H9 (cell line): ENCODE data around the gene PKN1. TPM values are rescaled to one million over a fixed set of nuclear protein-coding genes. Genes with fewer than 3 reads are reported as not detected.

ENCODE experiments used
- DNase-seq: peaks from one replicate; pipeline ENCODE4 v3.0.0-alpha.2; 2017
- H2AFZ ChIP-seq: one replicate; pipeline ENCODE4 v1.6.1; 2013; ENCODE audit warnings: mild to moderate bottlenecking, low read length, control low read depth, moderate library complexity
- H2AK5ac ChIP-seq: 2 replicates; pipeline ENCODE4 v1.6.1; 2013; ENCODE audit warnings: low read length, control low read depth, mixed read lengths; ENCODE audit not compliant: insufficient read length
- H2BK120ac ChIP-seq: one replicate; pipeline ENCODE4 v1.6.1; 2013; ENCODE audit warnings: low read depth, mild to moderate bottlenecking, low read length, control low read depth, inconsistent platforms; ENCODE audit not compliant: poor library complexity, severe bottlenecking
- H2BK12ac ChIP-seq: 2 replicates; pipeline ENCODE4 v1.6.1; 2013; ENCODE audit warnings: low read length, control low read depth, mixed read lengths, low read depth; ENCODE audit not compliant: insufficient read length
- H2BK15ac ChIP-seq: 2 replicates; pipeline ENCODE4 v1.6.1; 2013; ENCODE audit warnings: low read depth, low read length, control low read depth
- H2BK20ac ChIP-seq: one replicate; pipeline ENCODE4 v1.6.1; 2013; ENCODE audit warnings: low read depth, mild to moderate bottlenecking, low read length, control low read depth, inconsistent platforms; ENCODE audit not compliant: poor library complexity, severe bottlenecking
- H2BK5ac ChIP-seq: 2 replicates; pipeline ENCODE4 v1.6.1; 2013; ENCODE audit warnings: low read length, control low read depth, mixed read lengths; ENCODE audit not compliant: insufficient read length
- H3K14ac ChIP-seq: 2 replicates; pipeline ENCODE4 v1.6.1; 2013; ENCODE audit warnings: low read length, control low read depth; ENCODE audit not compliant: insufficient read depth
- H3K18ac ChIP-seq: 2 replicates; pipeline ENCODE4 v1.6.1; 2013; ENCODE audit warnings: low read depth, mild to moderate bottlenecking, mixed read lengths, low read length, control low read depth; ENCODE audit not compliant: insufficient read length
- H3K23ac ChIP-seq: 2 replicates; pipeline ENCODE4 v1.6.1; 2013; ENCODE audit warnings: low read length, control low read depth, mixed read lengths, low read depth; ENCODE audit not compliant: insufficient read length
- H3K23me2 ChIP-seq: 2 replicates; pipeline ENCODE4 v1.6.1; 2013; ENCODE audit warnings: low read depth, mild to moderate bottlenecking, mixed read lengths, low read length, control low read depth; ENCODE audit not compliant: insufficient read length, poor library complexity, severe bottlenecking
- H3K27ac ChIP-seq: 2 replicates; pipeline ENCODE4 v1.5.1; 2013; ENCODE audit warnings: low read length, control low read depth, mixed read lengths, low read depth; ENCODE audit not compliant: insufficient read length
- H3K27me3 ChIP-seq: 2 replicates; pipeline ENCODE4 v1.6.1; 2013; ENCODE audit warnings: low read length, control low read depth, inconsistent platforms; ENCODE audit not compliant: insufficient read depth
- H3K4ac ChIP-seq: 2 replicates; pipeline ENCODE4 v1.6.1; 2013; ENCODE audit warnings: low read depth, mild to moderate bottlenecking, control low read depth, inconsistent platforms, low read length, moderate library complexity
- H3K4me1 ChIP-seq: 2 replicates; pipeline ENCODE4 v1.6.1; 2013; ENCODE audit warnings: low read length, control low read depth, inconsistent platforms; ENCODE audit not compliant: insufficient read depth
- H3K4me2 ChIP-seq: 2 replicates; pipeline ENCODE4 v1.6.1; 2013; ENCODE audit warnings: low read length, control low read depth, mixed read lengths; ENCODE audit not compliant: insufficient read length, insufficient read depth
- H3K56ac ChIP-seq: 2 replicates; pipeline ENCODE4 v1.6.1; 2013; ENCODE audit warnings: low read depth, mild to moderate bottlenecking, mixed read lengths, low read length, control low read depth; ENCODE audit not compliant: insufficient read length
- H3K79me1 ChIP-seq: 2 replicates; pipeline ENCODE4 v1.6.1; 2013; ENCODE audit warnings: low read depth, mild to moderate bottlenecking, moderate library complexity, low read length, control low read depth, inconsistent platforms; ENCODE audit not compliant: insufficient read depth, poor library complexity, severe bottlenecking
- H3K79me2 ChIP-seq: 2 replicates; pipeline ENCODE4 v1.6.1; 2013; ENCODE audit warnings: low read length, control low read depth, inconsistent platforms; ENCODE audit not compliant: insufficient read depth
- H3K9ac ChIP-seq: 2 replicates; pipeline ENCODE4 v1.6.1; 2013; ENCODE audit warnings: low read length, control low read depth, mixed read lengths; ENCODE audit not compliant: insufficient read length; ENCODE audit errors: extremely low read depth
- H3K9me3 ChIP-seq: one replicate; pipeline ENCODE4 v1.6.1; 2013; ENCODE audit warnings: low read depth, low read length, inconsistent platforms; ENCODE audit not compliant: control insufficient read depth
- H3T11ph ChIP-seq: one replicate; pipeline ENCODE4 v1.6.1; 2013; ENCODE audit warnings: mild to moderate bottlenecking, low read length, control low read depth, inconsistent platforms
- H4K20me1 ChIP-seq: one replicate; pipeline ENCODE4 v1.6.1; 2013; ENCODE audit not compliant: control insufficient read depth, insufficient read length, insufficient read depth
- H4K5ac ChIP-seq: 2 replicates; pipeline ENCODE4 v1.6.1; 2013; ENCODE audit warnings: low read depth, mild to moderate bottlenecking, mixed read lengths, low read length, control low read depth; ENCODE audit not compliant: insufficient read length
- H4K8ac ChIP-seq: replicated peaks from 2 replicates; pipeline ENCODE4 v1.6.1; 2013; ENCODE audit warnings: low read length, control low read depth, mixed read lengths, low read depth; ENCODE audit not compliant: insufficient read length
- H4K91ac ChIP-seq: 2 replicates; pipeline ENCODE4 v1.6.1; 2013; ENCODE audit warnings: low read depth, mild to moderate bottlenecking, moderate library complexity, mixed read lengths, low read length, control low read depth; ENCODE audit not compliant: insufficient read length
- H3K27ac Mint-ChIP-seq, 3 experiments: 2 replicates in 2 of 3; 3 replicates in 1 of 3; pipeline ENCODE4 v1.8.0; 2020 to 2021; ENCODE audit warnings: mixed read lengths in 3 of 3, mild to moderate bottlenecking in 1 of 3, moderate library complexity in 1 of 3
- H3K27me3 Mint-ChIP-seq: 2 replicates; pipeline ENCODE4 v1.8.0; 2021; ENCODE audit warnings: low read depth, mild to moderate bottlenecking, moderate library complexity, mixed read lengths
- H3K36me3 Mint-ChIP-seq, 3 experiments: 2 replicates in 2 of 3; 3 replicates in 1 of 3; pipeline ENCODE4 v1.8.0; 2020 to 2021; ENCODE audit warnings: low read depth in 3 of 3, mixed read lengths in 3 of 3; ENCODE audit not compliant: insufficient read depth in 1 of 3
- H3K4me1 Mint-ChIP-seq, 2 experiments: 2 replicates each; pipeline ENCODE4 v1.8.0; 2020; ENCODE audit warnings: mixed read lengths in 2 of 2
- H3K4me3 Mint-ChIP-seq, 2 experiments: 2 replicates in 1 of 2; 3 replicates in 1 of 2; pipeline ENCODE4 v1.8.0; 2020 to 2021; ENCODE audit warnings: mild to moderate bottlenecking in 2 of 2, mixed read lengths in 2 of 2, moderate library complexity in 1 of 2
- H3K9me3 Mint-ChIP-seq, 2 experiments: 2 replicates in 1 of 2; 3 replicates in 1 of 2; pipeline ENCODE4 v1.8.0; 2020; ENCODE audit warnings: mild to moderate bottlenecking in 2 of 2, mixed read lengths in 2 of 2, moderate library complexity in 1 of 2
- WGBS: extraction: QIAGEN DNeasy Blood & Tissue Kit; methylation state at CpG from one replicate; pipeline ENCODE4 v1.1.7; 2013; ENCODE audit warnings: missing lambda C conversion rate, low lambda C conversion rate, mixed read lengths; ENCODE audit not compliant: insufficient read length; ENCODE audit errors: extremely low coverage; 5-methylcytosine and 5-hydroxymethylcytosine counted together
- total RNA-seq: library from RNA; stranded (reverse); gene quantifications from 2 replicates; pipeline ENCODE4 v1.2.1, GENCODE V29; 2021
- TF ChIP-seq, protein P1 (sequence below): fragments of 200-600 bp; sonication (generic); conservative IDR thresholded peaks from 3 replicates; pipeline ENCODE4 v1.8.0; 2021; ENCODE audit warnings: antibody characterized with exemption, mild to moderate bottlenecking

The PKN1 gene
- total RNA-seq, 1 experiment from 2014 or later: 159 TPM

DNA sequence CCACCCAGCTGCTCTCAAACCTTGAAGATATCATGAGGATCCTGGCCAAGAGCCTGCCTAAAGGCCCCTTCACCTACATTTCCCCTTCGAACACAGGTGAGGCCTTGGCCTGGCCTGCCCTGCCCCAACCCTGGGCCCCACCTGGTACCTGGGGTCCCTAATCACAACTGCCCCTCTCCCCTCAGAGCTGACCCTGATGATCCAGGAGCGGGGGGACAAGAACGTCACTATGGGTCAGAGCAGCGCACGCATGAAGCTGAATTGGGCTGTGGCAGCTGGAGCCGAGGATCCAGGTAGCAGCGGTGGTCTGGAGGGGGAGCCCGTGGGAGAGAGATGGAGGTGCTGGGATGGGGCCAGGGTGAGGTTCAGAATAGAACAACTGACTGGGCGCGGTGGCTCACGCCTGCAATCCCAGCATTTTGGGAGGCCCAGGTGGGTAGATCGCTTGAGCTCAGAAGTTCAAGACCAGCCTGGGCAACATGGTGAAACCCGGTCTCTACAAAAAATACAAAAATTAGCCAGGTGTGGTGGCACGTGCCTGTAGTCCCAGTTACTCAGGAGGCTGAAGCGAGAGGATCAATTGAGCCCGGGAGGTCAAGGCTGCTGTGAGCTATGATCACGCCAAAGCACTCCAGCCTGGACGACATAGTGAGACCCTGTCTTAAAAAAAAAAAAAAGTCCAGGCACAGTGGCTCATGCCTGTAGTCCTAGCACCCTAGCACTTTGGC is 31.5 kb upstream of the PKN1 start:
- Histone ChIP-seq H2BK20ac (no peak overlapping the region), H3K4ac (no peak overlapping the region), H4K91ac (no peak overlapping the region), H3K4me1 (no peaks in the 10 kb centered on the region), H2BK15ac (no peak overlapping the region), H2AK5ac (no peak overlapping the region), H3K27me3 (no peaks in the 10 kb centered on the region), H3K79me1 (no peaks in the 10 kb centered on the region), H3K9me3 (no peaks in the 10 kb centered on the region), H3K79me2 (no peaks in the 10 kb centered on the region), H3K27ac (no peak overlapping the region), H2AFZ (no peak overlapping the region), H2BK5ac (no peak overlapping the region), H3K18ac (no peak overlapping the region), H3K9ac (no peak overlapping the region), H4K20me1 (no peaks in the 10 kb centered on the region), H3K23ac (no peak overlapping the region), H3K14ac (no peak overlapping the region), H4K5ac (no peak overlapping the region), H4K8ac (no peak overlapping the region), H3T11ph (no peak overlapping the region), H3K4me2 (no peak overlapping the region), H2BK12ac (no peak overlapping the region), H2BK120ac (no peak overlapping the region), H3K56ac (no peak overlapping the region), H3K23me2 (no peaks in the 10 kb centered on the region)
- no peak for DNase-seq
- Mint-ChIP-seq H3K9me3 (no peaks in the 10 kb centered on the region), H3K36me3 (peaks cover 0 to 2% (median 1%) of the 10 kb centered on the region in 3 experiments; a peak in 3 of 7 replicates), H3K4me3 (no peak overlapping the region), H3K27ac (no peak overlapping the region; a peak in 1 of 7 replicates), H3K4me1 (peaks cover 7 to 11% of the 10 kb centered on the region in 2 experiments), H3K27me3 (peaks cover 5% of the 10 kb centered on the region)
- WGBS: no CpG with 5 or more reads among the region's 18 CpGs
- TF ChIP-seq, protein P1, sequence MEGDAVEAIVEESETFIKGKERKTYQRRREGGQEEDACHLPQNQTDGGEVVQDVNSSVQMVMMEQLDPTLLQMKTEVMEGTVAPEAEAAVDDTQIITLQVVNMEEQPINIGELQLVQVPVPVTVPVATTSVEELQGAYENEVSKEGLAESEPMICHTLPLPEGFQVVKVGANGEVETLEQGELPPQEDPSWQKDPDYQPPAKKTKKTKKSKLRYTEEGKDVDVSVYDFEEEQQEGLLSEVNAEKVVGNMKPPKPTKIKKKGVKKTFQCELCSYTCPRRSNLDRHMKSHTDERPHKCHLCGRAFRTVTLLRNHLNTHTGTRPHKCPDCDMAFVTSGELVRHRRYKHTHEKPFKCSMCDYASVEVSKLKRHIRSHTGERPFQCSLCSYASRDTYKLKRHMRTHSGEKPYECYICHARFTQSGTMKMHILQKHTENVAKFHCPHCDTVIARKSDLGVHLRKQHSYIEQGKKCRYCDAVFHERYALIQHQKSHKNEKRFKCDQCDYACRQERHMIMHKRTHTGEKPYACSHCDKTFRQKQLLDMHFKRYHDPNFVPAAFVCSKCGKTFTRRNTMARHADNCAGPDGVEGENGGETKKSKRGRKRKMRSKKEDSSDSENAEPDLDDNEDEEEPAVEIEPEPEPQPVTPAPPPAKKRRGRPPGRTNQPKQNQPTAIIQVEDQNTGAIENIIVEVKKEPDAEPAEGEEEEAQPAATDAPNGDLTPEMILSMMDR: no peak
